Prostate gland (tissue), 2 donors: Measurements from ENCODE around the gene GOLIM4. TPM values are rescaled to one million over a fixed set of nuclear protein-coding genes. Genes with fewer than 3 reads are reported as not detected.
"Not testable (repeated sequence)": the region's sequence is repeated elsewhere in the genome, so short reads cannot be mapped to it uniquely, and the experiment has no call there.

Source experiments
- DNase-seq: peaks from one replicate; pipeline ENCODE4 v3.0.0-alpha.2; 2019; ENCODE audit warnings: low spot score
- H3K27ac ChIP-seq, 2 donors: fragments of 200-600 bp; sonication (generic); 2 replicates each; pipeline ENCODE4 v1.5.1; 2017 to 2019
- H3K27me3 ChIP-seq: fragments of 200-600 bp; sonication (generic); replicated peaks from 2 replicates; pipeline ENCODE4 v1.5.1; 2019; ENCODE audit not compliant: insufficient read depth
- H3K36me3 ChIP-seq, 2 donors: fragments of 200-600 bp; sonication (generic); 1 replicate in 1 of 2; 2 replicates in 1 of 2; pipeline versions ENCODE4 v1.5.1 to v1.8.1; 2017 to 2019
- H3K4me1 ChIP-seq: fragments of 200-600 bp; sonication (generic); replicated peaks from 2 replicates; pipeline ENCODE4 v1.5.1; 2019
- H3K4me3 ChIP-seq, 2 donors: fragments of 200-600 bp; sonication (generic); 2 replicates each; pipeline ENCODE4 v1.5.1; 2017 to 2019
- H3K9me3 ChIP-seq: fragments of 200-600 bp; sonication (generic); 2 replicates; pipeline ENCODE4 v1.5.1; 2017
- POLR2A ChIP-seq: fragments of 450-650 bp; IDR thresholded peaks from one replicate; pipeline ENCODE4 v1.6.1; 2016; ENCODE audit warnings: antibody characterized with exemption, mild to moderate bottlenecking
- POLR2AphosphoS5 ChIP-seq: sonication (generic); formaldehyde crosslinking; IDR thresholded peaks from one replicate; pipeline ENCODE4 v1.6.1; 2017; ENCODE audit warnings: antibody characterized with exemption
- WGBS: methylation state at CpG from one replicate; pipeline ENCODE4 v1.1.5; 2018; 5-methylcytosine and 5-hydroxymethylcytosine counted together
- intact Hi-C: fragments of 100-400 bp; cut with DNase I; formaldehyde crosslinking; loops from one replicate; pipeline ENCODE4 v1.14.2; 2022
- total RNA-seq, 2 donors: library from RNA; depleted of rRNA; stranded (reverse); fragments of >200 nt; gene quantifications; one replicate each; pipeline ENCODE4 v1.1.0, GENCODE V29; 2016
- TF ChIP-seq, protein P1 (sequence below), 4 experiments: fragments of 200-600 bp in 2 of 4; fragments of 450-650 bp in 2 of 4; sonication (generic) in 2 of 4; IDR thresholded peaks; 1 replicate in 3 of 4; 2 replicates in 1 of 4; pipeline ENCODE4 v1.5.1; 2016 to 2019; ENCODE audit warnings: antibody characterized with exemption in 4 of 4, mild to moderate bottlenecking in 2 of 4, moderate library complexity in 2 of 4

Gene GOLIM4
- total RNA-seq, 2 donors from 2014 or later, result 22.3 to 25.5 TPM

DNA sequence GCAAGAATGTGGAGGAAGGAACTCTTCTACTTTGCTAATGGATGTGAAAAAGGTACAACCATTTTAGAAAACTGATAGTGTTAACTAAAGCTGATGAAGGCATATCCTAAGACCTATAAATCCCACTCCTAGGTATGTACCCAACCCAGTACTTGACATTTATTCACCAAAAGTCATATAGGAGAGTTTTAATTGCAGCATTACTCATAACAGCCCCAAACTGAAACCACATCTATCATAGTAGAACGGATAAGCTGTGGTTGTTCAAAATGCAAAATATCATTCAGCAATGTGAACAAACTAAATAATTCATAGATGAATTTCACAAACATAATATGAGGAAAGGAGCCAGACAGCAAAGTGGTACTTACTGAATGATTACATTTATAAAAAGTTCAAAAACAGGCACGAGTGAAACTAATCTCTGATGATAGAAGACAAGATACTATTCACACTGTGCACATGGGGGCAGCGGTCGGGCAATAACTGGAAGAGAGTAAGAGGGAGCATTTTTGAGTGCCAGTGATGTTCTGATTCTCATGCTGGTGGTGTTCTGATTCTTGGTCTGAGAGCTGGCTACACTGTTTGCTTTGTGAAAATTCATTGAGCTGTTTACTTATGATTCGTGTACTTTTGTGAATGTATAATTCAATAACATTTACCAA lies 34.3 kb downstream of the GOLIM4 start:
- DNase-seq, result no peak
- H3K4me3 ChIP-seq, result no peak overlapping the region
- no peaks in the 10 kb centered on the region for H3K4me1 ChIP-seq
- intact Hi-C loops, result no loop called here
- no peaks in the 10 kb centered on the region for H3K9me3 ChIP-seq
- TF ChIP-seq, protein P1, sequence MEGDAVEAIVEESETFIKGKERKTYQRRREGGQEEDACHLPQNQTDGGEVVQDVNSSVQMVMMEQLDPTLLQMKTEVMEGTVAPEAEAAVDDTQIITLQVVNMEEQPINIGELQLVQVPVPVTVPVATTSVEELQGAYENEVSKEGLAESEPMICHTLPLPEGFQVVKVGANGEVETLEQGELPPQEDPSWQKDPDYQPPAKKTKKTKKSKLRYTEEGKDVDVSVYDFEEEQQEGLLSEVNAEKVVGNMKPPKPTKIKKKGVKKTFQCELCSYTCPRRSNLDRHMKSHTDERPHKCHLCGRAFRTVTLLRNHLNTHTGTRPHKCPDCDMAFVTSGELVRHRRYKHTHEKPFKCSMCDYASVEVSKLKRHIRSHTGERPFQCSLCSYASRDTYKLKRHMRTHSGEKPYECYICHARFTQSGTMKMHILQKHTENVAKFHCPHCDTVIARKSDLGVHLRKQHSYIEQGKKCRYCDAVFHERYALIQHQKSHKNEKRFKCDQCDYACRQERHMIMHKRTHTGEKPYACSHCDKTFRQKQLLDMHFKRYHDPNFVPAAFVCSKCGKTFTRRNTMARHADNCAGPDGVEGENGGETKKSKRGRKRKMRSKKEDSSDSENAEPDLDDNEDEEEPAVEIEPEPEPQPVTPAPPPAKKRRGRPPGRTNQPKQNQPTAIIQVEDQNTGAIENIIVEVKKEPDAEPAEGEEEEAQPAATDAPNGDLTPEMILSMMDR (IDR thresholded peaks at IDR 0.05), result no peak
- no peak for TF ChIP-seq POLR2AphosphoS5
- TF ChIP-seq POLR2A, result no peak
- 83% methylated on average over 5 of the region's 5 CpGs for WGBS
- H3K27ac ChIP-seq, result no peak overlapping the region
- no peaks in the 10 kb centered on the region for H3K36me3 ChIP-seq
- H3K27me3 ChIP-seq, result no peaks in the 10 kb centered on the region

GRCh38 chr3:168060317-168060716 lies 35.4 kb downstream of the GOLIM4 start:
- 92% methylated on average over 3 of the region's 3 CpGs for WGBS
- no peak overlapping the region for H3K27ac ChIP-seq
- H3K4me3 ChIP-seq, result no peak overlapping the region
- TF ChIP-seq POLR2AphosphoS5 (no peak), POLR2A (no peak)
- TF ChIP-seq, protein P1 (IDR thresholded peaks at IDR 0.05), result no peak
- no peaks in the 10 kb centered on the region for H3K9me3 ChIP-seq
- no peaks in the 10 kb centered on the region for H3K4me1 ChIP-seq
- DNase-seq, result no peak
- no peaks in the 10 kb centered on the region for H3K27me3 ChIP-seq
- intact Hi-C loops, result no loop called here
- H3K36me3 ChIP-seq, result no peaks in the 10 kb centered on the region

DNA sequence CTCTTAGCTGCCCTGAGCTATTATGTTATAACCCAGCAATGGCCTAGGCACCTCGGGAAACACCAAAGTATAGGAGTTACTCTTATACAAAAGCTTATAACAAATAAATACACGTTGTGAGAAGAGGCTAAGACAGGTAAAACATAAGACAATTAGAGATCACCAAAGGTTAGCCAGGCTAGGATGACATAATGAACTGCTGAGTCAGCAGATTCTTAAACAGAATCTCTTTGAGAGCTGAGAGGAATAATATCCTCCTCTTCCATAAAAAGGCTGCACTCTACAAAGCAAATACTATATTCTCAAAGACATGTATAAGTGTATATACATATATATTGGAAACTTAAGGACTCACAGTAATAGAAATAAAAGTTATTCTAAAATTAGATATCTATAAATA lies 37.2 kb downstream of the GOLIM4 start:
- WGBS, result 44% methylated on average over 2 of the region's 2 CpGs
- Histone ChIP-seq H3K4me3 (no peak overlapping the region), H3K27ac (no peak overlapping the region), H3K36me3 (no peaks in the 10 kb centered on the region), H3K9me3 (no peaks in the 10 kb centered on the region), H3K4me1 (no peaks in the 10 kb centered on the region), H3K27me3 (no peaks in the 10 kb centered on the region)
- intact Hi-C loops, result loop anchor here (5.0 kb wide), 1 partner anchor 39 kb away; the partner anchor contains the start of gene GOLIM4
- no peak for DNase-seq
- TF ChIP-seq, protein P1 (IDR thresholded peaks at IDR 0.05), result no peak
- TF ChIP-seq POLR2AphosphoS5 (no peak), POLR2A (no peak)

GRCh38 chr3:168056398-168057230 lies 39.1 kb downstream of the GOLIM4 start:
- not testable (repeated sequence) for H3K36me3 ChIP-seq, H3K27me3 ChIP-seq, H3K4me1 ChIP-seq, DNase-seq, H3K9me3 ChIP-seq, H3K27ac ChIP-seq, H3K4me3 ChIP-seq
- intact Hi-C loops, result loop anchor here (5.0 kb wide), 1 partner anchor 41 kb away; the partner anchor contains the start of gene GOLIM4
- WGBS, result 94% methylated on average over 7 of the region's 7 CpGs

- no peak for DNase-seq
- no peak for TF ChIP-seq POLR2AphosphoS5
- TF ChIP-seq, protein P1 (IDR thresholded peaks at IDR 0.05), result no peak
- no peak for TF ChIP-seq POLR2A
- H3K4me1 ChIP-seq, result no peaks in the 10 kb centered on the region
- no peak overlapping the region for H3K4me3 ChIP-seq
- H3K36me3 ChIP-seq, result no peaks in the 10 kb centered on the region
- no peak overlapping the region for H3K27ac ChIP-seq
- no peaks in the 10 kb centered on the region for H3K27me3 ChIP-seq
- 97% methylated on average over 5 of the region's 5 CpGs for WGBS
- H3K9me3 ChIP-seq, result no peaks in the 10 kb centered on the region
- intact Hi-C loops, result no loop called here
Observed at GRCh38 chr3:168054447-168054846, 41.3 kb downstream of the GOLIM4 start.
